Right lobe of liver (tissue), 4 donors: ENCODE results near the gene MYRIP.

Source experiments
- CTCF ChIP-seq, 4 donors: fragments of 200-600 bp in 3 of 4; fragments of 450-650 bp in 1 of 4; IDR thresholded peaks; one replicate each; pipeline versions ENCODE4 v1.5.1 to v1.8.0; 2016 to 2022; ENCODE audit warnings: antibody characterized with exemption in 4 of 4, mild to moderate bottlenecking in 2 of 4
- POLR2A ChIP-seq: fragments of 450-650 bp; IDR thresholded peaks from one replicate; pipeline ENCODE4 v1.6.1; 2017; ENCODE audit warnings: antibody characterized with exemption, mild to moderate bottlenecking
- donor health status: DM: no; HTN: no; CAD: no.
- donor health status: DM: no; HTN: no; CAD: no.
- donor health status: DM: no; HTN: yes; CAD: no.

DNA sequence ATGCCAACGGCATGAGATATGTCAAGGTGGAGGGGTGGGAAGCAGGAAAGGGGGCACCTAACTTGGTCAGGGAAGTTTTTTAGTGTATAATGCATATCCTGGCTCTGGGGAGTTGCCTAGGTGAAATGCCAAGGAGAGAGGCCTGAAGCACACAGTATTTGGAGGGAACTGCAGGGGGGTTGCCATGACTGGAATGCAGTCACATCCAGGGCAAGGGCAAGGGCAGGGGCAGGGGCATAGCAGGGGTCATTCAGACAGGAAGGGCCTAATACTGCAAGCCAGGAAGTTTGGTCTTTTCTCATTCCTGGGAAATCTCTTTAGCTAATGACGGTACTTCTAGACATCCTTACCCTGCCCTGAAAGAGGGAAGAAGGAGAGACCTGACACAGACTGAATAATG, 60.5 kb downstream of the MYRIP start:
- TF ChIP-seq CTCF (IDR thresholded peaks at IDR 0.05) (no peak), POLR2A (no peak)
